NOMO-1 (cell line): ENCODE data around the gene C11orf65.
A peak's percentile ranks its signal among the peaks of the same experiment; 100 is the strongest.

ENCODE experiments used
- DNase-seq, 2 experiments: peaks; one replicate each; lab custom pipeline; 2025; ENCODE audit not compliant: unreplicated experiment in 2 of 2; lab: John Stamatoyannopoulos, UW

Gene C11orf65, protein sequence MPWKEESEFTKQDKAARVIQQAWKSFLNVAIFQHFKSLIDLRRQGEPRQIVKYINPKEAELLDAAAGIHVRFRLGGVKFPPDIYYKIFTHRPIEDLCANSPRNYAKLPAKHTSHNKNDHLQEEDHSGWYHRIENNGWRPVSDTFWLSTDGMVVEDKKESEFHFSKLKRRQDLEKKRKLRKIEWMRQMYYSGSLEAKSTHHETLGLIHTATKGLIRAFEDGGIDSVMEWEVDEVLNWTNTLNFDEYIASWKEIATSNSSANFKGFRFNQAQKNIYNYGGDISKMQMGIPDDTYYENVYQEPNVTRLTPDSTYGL

DNA sequence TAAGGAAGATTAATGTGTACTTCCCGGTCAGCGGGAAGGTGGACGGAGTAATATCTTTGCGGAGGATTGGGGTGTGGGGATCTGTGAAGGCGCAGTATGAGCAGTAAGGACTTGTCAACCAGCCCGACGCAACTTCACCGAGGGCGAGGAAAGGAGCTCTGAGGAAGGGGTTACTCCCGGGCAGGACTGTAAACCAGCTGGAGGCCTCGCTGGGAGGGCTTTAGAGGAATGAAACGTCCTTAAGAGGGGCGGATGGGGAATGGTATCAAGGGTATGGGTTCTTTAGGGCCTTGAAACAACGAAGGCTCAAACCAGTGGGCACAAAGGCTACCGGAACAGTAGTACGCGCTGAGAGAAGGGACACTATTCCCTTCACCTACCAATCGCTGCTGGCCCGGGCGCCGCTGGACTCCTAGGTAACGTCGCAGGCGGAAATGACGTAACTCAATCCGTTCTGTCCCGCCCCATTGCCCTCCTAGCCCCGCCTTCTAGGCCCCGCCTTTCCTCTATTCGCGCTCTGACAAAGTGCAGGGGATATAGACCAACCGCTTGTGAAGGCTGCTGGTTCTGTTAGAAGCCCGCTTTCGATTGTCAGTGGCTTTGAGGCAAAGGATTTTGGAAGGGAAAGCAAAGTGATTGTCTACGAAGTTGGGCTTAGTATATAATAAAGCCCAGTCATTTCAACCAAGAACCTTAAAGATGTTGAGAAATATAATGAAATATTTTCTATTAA is at the start of gene C11orf65:
C11orf65 (minus strand) TSS at position 439 of the 733 bp plus-strand sequence. CDS start 5,970 bp downstream, outside the sequence.
- DNase-seq, result peak; percentile 90 to 95

DNA sequence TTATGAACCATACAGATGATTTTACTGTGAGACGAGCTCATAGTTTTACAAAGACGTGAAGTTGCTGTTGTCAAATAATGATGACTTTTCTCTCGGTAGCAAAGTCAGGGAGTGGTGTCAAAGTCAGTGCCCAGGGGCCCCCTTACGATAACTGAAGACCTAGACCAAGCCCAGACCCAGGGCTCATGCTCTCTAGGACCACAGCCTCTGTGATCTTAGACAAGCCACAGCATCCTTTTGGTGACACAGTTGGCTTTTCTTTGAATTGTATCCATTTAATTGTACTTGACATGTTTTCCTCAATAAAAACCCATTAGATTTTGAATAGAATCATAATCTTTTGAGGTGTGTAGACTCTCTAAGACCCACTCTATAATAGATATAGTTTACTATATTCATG is 48.8 kb upstream of the C11orf65 start:
- DNase-seq, result no peak

DNA sequence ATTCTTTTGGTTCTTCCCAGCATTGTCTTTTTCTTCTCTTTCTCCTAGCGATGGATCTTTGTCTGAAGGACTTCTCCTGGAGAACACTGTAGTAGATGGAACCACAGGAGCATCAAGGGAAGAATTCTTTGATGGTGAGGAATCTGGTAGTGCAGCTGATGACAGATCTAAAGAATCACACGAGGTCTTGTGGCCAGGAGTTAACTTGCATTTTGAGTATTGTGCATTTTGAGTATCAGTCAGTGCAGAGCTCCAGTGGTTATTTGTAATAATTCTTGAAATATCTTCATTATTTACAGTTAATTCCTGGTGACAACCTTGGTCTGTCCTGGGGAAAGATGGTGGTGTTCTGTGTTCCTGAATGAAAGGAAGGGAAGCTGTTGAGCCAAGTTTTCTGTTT is 45.4 kb upstream of the C11orf65 start:
- no peak for DNase-seq

DNA sequence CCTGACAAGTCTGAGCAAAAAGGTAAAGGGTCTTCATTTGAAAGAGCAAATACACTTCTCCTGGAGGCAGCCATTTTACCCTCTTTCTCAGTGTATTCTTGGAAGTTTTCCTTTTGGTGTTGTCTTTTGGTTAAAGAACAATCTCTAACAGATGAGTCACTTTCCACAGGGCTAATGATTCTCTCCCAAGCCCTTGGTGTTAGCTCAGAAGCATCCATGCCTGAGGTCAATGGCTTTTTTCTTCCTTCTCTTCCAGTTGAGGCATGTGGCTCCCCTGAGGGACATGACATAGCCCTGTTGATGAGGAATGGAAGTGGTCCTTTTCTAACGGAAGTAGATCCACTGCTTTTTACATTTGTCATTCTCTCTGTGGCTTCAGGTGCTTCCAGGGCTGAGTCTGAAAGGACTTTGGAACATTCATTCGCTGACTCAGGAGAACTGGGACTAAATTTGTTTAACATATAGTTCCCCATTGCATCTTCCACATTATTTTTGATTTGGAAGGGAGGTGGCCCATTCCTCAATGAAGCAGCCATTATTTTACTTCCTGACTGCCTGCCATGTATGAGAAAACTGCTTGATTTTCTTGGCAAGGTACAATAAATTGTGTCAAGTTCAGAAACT is 44.6 kb upstream of the C11orf65 start:
- DNase-seq, result no peak

DNA sequence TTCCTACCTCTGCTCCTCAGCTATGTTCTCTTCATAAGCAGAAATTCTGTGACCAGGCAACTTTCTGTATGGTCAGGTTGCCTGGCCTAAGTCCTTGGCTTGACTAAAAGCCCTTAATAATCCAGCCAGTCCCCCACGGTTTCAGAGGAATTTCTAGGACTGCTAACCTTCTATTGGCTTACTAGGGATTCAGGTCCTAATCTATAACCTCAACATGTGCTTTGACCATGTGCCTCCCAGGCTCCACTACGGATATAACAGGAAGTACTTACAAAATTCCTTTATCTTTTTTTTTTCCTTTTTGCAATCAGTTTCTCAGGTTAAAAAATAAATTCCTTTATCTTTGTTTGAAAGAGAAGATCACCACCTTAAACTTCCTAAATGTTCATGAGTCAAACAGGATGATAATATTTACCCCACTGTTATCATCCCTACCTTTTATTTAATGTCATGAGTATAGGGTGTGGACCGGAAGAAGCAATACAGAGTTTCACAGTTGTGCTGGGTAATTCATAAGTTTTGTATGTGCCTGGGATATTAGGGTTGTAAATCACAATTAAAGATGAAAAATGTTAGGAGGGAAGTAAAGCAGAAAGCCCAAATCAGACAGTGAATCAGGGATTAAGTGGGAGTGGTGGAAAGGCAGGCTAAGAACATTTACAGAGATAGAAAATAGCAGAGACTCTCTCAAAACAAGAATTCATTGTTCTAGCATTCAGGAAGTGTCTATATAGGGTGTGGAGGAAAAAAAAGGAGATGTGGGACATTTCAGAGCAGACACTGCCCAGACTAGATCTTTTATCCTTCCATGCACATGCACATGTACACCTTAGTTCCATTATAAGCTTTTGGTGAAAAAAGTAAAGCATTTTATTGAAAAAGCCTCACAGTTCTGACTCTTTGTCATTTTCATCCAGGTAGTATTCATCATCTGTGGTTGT is 41.6 kb upstream of the C11orf65 start:
- DNase-seq, result no peak

DNA sequence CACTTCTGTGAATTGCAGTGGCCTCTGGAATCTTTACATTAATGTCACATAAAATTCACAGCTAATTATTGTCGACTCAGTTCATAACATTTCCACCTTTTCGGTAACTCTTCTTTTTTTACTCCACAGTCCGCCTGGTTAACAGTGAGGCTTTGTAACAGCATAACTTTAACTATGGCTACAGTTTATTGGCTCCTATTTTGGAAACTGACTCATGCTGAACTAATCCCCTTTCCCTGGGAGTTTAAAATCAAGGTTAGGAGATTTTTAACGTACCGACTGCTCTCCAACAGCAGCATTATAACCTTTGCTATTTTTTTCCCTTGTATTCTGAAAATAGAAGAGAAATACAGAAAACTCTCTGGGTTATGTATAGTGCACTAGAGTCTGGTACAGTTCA is 34.1 kb upstream of the C11orf65 start:
- no peak for DNase-seq

DNA sequence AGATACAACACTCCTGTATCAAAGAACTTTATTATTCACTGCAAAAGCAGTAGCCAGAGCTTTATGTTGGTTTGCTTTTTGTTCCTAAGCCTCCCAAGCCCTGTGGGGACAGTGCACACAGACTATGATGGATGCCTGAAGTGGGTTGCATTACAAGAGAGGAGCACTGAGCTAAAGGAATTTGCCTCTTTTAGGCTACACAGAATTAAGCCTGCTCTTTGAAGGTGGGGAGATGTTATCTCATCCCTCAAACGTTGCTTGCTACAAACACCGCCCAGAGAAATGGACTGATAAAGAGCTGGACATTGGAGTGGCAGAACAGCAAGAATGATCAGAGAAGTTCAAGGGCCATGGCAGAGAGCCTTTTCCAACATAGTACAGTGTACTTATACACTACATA is 33.4 kb upstream of the C11orf65 start:
- no peak for DNase-seq

DNA sequence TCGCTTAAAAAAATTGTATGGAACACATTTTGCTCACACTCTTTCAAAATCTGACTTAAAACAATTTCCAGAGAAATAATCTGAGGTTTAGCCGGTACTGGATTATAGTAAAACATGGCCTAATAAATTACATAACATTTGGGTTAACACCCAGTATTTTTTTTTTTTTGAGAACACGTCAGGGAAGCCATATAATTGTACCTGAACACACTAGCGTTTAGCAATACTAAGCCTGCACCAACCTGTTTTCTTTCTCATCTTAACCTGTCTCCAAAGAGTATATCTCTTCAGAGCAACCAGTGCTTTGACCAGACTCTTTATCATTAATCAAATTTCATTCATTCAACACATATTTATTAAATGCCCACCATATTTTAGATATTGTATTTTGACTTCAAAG is 32.8 kb upstream of the C11orf65 start:
- DNase-seq, result no peak

DNA sequence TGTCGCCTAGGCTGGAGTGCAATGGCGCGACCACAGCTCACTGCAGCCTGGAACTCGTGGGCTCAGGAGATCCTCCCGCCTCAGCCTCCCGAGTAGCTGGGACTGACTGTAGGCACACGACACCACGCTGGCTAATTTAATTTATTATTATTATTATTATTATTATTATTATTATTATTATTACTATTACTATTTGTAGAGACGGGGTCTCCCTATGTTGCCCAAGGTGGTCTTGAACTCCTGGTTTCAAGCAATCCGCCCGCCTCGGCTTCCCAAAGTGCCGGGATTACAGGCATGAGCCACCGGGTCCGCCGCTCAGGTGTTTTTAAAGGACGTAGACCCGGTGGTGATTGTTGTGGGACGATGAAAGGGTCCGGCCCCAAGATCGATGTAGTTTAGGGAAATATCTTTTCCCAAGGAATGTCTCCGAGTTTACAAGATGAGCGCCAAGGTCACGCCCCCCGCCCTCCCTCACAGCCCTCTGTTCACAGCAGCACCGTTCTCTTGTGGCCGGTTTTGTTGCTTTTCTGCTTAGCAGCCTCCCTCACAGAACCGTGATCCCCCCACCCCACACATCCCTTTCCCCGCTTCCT is 31.6 kb upstream of the C11orf65 start:
- no peak for DNase-seq

DNA sequence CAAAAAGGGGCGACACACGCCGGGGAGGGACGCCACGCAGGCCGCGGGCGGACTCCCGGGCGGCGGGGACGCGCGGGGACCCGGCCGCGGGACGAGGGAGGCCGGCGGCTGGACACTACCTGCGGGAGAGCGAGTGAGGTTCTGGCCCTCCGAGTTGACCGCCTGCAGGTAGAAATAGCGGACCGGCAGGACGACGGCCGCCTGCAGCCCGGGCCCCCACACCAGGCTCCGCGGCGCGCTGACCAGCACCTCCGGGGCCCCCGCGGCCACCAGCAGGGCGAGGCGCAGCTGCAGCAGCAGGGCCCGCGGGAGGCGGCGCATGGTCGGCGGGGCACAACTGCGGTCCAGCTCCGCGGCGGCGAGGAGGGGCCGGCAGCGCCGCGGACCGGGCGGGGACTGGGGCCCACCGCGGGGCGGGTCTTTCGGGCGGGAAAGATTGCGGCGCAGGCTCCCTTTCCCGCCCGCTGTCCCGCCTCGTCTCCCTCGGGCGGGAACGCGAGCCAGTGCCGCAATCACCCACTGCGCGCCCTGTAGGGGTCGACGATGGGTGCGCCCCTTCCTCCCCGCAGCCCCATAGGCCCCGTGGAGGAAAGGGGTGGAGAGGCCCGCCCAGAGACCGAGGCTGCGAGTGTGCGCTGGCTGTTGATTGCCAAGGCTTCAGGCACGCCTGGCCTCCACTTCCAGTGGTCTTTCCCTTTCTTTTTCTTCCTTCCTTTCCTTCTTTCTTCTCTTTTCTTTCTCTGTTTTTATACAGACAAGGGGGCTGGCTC is 30.9 kb upstream of the C11orf65 start, which contains the start of gene POGLUT3:
POGLUT3 (minus strand) TSS at position 339 of the 770 bp plus-strand sequence; CDS start at position 321, 18 bp downstream.
- peak; percentile 39 to 60 for DNase-seq

DNA sequence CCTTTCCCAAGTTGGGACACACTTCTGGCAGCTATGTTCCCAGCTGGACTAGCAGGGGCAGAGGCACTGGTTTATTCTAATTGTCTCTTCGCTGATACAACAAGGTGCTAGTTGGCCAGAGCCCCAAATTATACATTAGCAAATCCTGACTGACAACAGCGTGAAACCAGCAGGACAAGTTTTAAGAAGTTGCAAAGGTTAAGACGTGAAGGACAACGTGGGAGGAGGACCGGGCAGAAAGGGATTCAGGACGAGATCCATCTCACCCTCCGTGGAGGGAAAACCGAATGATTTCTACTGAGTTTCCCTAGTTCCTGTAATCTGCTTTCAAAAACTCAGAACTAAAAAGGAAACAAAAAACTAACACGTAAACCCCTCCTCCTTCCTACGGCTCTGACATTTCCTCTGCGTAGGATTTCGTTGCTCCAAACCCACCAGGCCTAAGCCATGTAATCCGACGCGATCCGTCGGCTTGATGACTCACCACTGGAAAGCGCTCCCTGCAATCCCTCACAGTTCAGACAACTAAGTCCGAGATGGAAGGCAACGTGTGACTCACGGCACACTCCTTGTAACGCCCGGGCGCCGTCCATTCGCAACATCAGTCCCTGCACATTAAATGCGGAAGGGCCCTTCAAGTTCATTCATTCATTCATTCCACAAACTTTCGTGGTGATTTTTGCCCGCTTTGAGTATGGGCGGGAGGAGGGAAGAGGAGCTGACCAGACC is 30.2 kb upstream of the C11orf65 start:
- DNase-seq, result peak; percentile 75 to 86

DNA sequence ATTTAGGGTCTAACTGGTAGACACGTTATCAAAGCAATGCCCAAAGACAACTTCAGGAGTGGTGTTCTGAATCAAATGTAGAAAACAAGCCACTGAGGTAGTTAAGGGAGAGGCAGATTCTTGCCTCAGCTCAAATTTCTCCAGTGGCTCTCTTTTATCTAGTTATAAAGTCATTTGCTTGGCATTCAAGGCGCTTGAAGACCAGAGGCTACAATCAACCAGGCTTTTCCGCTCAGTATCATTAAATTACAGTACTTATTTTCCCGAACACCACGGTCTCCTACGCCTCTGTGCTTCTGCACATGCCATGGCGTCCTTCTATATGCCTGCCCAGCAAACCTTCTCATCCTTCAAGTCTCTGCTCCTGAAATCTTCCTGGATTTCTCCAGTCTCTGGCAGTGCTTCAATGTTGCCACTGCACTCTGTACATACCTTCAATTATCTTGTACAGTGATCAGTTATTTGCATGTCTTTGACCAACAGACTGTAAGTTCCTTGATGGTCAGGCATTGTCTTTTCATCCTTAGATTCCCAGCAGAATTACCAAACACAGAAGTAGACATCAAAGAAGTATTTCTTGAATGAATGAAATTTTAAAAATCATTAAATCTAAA is 29.4 kb upstream of the C11orf65 start:
- no peak for DNase-seq

DNA sequence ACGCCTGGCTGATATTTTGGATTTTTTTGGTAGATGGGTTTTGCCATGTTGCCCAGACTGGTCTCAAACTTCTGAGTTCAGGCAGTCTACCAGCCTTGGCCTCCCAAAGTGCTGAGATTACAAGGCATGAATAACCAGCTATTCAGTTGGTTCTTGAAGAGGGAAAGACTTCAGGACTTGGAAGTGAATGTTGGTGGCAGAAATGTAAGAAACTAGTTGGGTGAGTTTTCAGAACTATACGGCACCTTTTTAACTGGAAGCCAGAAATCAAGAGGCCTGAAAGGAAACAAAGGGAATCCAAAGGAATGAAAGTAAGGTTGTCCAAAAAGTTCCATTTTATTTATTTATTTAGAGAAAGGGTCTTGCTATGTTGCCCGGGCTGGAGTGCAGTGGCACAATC is 28.0 kb upstream of the C11orf65 start:
- DNase-seq, result no peak

DNA sequence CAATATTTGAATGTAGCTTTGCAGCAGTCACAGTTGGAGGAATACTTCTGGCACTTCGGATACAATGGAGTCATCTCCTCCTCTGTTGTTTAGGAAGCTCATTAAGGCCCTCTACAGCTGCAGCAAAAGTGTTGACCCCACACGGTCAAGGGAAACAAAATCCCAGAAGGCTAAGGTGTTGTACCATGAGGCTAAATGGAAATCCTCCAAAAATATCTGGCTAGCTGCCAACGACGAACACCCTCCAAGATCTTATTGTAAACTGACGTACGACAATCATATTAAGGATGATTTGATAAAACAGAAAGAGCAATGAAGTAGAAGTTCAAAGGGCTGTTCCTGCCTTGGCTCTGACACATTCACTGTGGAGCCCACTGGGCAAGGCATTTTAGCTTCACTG is 26.9 kb upstream of the C11orf65 start:
- no peak for DNase-seq

DNA sequence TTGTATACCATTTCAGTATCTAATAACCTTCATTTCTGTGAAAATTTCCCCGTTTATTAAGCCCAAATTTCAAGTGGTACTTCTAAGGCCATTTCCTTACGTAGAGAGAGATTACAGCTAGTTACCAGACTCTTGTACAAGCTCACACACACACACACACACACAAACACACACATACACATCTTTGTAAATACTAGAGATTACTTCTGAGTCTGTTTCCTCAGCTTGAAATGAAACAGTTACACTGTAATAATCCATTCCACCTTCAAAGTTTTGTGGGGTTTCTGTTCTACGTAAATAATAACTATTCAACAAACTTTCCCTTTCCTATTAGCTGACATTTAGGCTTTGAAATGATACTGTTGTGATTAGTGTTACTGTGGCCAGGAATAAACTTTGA is 24.6 kb upstream of the C11orf65 start:
- no peak for DNase-seq

DNA sequence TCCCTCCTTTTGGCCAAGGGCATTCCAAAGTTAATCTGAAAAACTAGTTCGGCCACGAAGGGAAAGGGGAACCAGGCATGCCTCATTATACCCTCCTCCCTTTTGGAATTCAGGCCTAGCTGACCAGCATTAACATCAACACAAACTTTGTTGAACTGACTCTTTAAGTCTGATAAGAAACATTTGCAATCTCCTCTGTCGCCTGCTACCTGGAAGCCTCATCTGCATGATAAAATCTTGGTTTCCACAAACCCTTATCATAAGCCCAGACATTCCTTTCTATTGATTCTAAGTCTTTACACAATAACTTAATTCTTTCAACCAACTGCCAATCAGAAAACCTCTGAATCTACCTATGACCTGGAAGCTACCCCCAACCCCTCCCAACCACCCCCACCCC is 19.5 kb upstream of the C11orf65 start:
- DNase-seq, result no peak

DNA sequence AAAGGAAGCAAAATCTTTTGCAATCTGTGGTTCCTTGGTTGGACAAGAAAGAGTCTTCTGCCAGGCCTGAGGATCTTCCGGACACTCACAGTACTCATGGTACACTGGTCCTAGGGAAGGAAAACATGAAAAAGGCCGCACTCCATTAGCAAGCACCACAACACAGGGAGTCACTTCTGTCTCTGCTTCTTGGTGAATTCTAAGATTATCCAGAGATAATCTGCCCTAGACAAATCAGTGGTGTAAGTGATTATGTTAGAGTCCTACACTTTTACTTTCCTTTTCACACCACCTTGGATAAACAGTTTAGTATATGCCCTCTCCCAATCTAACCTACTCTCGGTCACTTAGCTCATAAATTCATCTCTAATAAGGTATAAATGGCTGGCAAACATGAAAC is 19.0 kb upstream of the C11orf65 start:
- no peak for DNase-seq

DNA sequence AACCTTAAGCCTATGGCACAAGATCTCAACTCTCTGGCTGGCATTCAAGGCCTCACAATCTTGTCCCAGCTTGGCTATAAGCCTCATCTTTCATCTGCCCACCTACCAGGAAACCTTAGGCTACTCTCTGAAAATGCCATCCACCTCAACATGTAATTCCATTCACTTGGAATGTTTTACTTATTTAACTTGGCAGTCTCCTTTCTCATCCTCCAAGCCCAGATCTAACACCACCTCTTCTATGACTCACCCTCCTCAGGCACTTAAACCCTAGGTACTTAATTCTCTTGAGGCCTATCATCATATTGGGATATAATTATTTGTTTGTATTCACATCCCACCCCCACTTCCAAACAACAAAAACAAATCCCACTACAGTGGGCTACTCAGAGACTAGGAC is 15.8 kb upstream of the C11orf65 start:
- DNase-seq, result no peak
